Keratinocyte (primary cell): ENCODE measurements around the gene SNX13. TPM values are rescaled to one million over a fixed set of nuclear protein-coding genes. Genes with fewer than 3 reads are reported as not detected.
"Not testable (repeated sequence)": the region's sequence is repeated elsewhere in the genome, so short reads cannot be mapped to it uniquely, and the experiment has no call there.

Experiments used
- DNase-seq: peaks from one replicate; pipeline ENCODE4 v3.0.0-alpha.2; 2011; ENCODE audit warnings: low read depth, missing footprints, low spot score
- FAIRE-seq: peaks from 2 replicates; lab custom pipeline; 2011; peaks lifted over from hg19 to GRCh38; lab: Jason Lieb, UNC
- H2AFZ ChIP-seq: 2 replicates; pipeline ENCODE4 v1.6.0; 2012; ENCODE audit warnings: low read length, control low read depth, inconsistent platforms; ENCODE audit not compliant: control insufficient read depth
- H3K27ac ChIP-seq: 2 replicates; pipeline ENCODE4 v1.5.1; 2011; ENCODE audit warnings: low read length; ENCODE audit not compliant: control insufficient read depth, insufficient read depth
- H3K27me3 ChIP-seq: 3 replicates; pipeline ENCODE4 v1.6.0; 2011; ENCODE audit warnings: low read length; ENCODE audit not compliant: control insufficient read depth, insufficient read depth; ENCODE audit errors: extremely low read depth
- H3K36me3 ChIP-seq, 2 experiments: 2 replicates in 1 of 2; 3 replicates in 1 of 2; pipeline ENCODE4 v1.5.1; 2011; ENCODE audit warnings: low read length in 2 of 2, mild to moderate bottlenecking in 1 of 2; ENCODE audit not compliant: control insufficient read depth in 2 of 2, insufficient read depth in 2 of 2; ENCODE audit errors: extremely low read depth in 1 of 2
- H3K4me1 ChIP-seq: 3 replicates; pipeline ENCODE4 v1.5.1; 2011; ENCODE audit warnings: low read length; ENCODE audit not compliant: control insufficient read depth, insufficient read depth; ENCODE audit errors: extremely low read depth
- H3K4me2 ChIP-seq: 3 replicates; pipeline ENCODE4 v1.6.0; 2011; ENCODE audit warnings: low read depth, low read length; ENCODE audit not compliant: control insufficient read depth, insufficient read depth; ENCODE audit errors: extremely low read depth
- H3K4me3 ChIP-seq, 3 experiments: fragments of 200-600 bp in 1 of 3; sonication (generic) in 1 of 3; 2 replicates in 2 of 3; 3 replicates in 1 of 3; pipeline ENCODE4 v1.5.1; 2011 to 2016; ENCODE audit warnings: low read length in 3 of 3, mild to moderate bottlenecking in 3 of 3, control low read depth in 2 of 3, inconsistent platforms in 1 of 3, low read depth in 1 of 3, mixed read lengths in 1 of 3, mixed run types in 1 of 3, moderate library complexity in 1 of 3; ENCODE audit not compliant: control insufficient read depth in 2 of 3, insufficient read depth in 2 of 3; ENCODE audit errors: extremely low read depth in 1 of 3
- H3K79me2 ChIP-seq: 2 replicates; pipeline ENCODE4 v1.6.0; 2012; ENCODE audit warnings: low read length; ENCODE audit not compliant: control insufficient read depth, insufficient read depth
- H3K9ac ChIP-seq: 3 replicates; pipeline ENCODE4 v1.6.0; 2011; ENCODE audit warnings: low read length; ENCODE audit not compliant: control insufficient read depth, insufficient read depth; ENCODE audit errors: extremely low read depth
- H3K9me1 ChIP-seq: 3 replicates; pipeline ENCODE4 v1.6.0; 2011; ENCODE audit warnings: low read length; ENCODE audit not compliant: control insufficient read depth, insufficient read depth; ENCODE audit errors: extremely low read depth
- H3K9me3 ChIP-seq: 2 replicates; pipeline ENCODE4 v1.5.1; 2012; ENCODE audit warnings: low read depth, low read length; ENCODE audit not compliant: control insufficient read depth
- H4K20me1 ChIP-seq: 3 replicates; pipeline ENCODE4 v1.6.0; 2011; ENCODE audit warnings: low read length; ENCODE audit not compliant: control insufficient read depth, insufficient read depth; ENCODE audit errors: extremely low read depth
- EZH2 ChIP-seq: IDR thresholded peaks from one replicate; pipeline ENCODE4 v1.6.1; 2012; ENCODE audit warnings: inconsistent platforms, mild to moderate bottlenecking, low read length, moderate library complexity
- dilution Hi-C: fragments of 300-500 bp; cut with MboI; formaldehyde crosslinking; loops from one replicate; pipeline ENCODE4 v1.7.0; 2020; ENCODE audit warnings: low sequenced_read_pairs; ENCODE audit not compliant: extremely low pct_ligation_motif_present
- polyA plus RNA-seq, 5 experiments: library from polyadenylated mRNA; depleted of rRNA in 3 of 5; stranded (reverse) in 3 of 5; stranded (forward) in 1 of 5; unstranded in 1 of 5; fragments of >200 nt; gene quantifications; 1 replicate in 1 of 5; 2 replicates in 3 of 5; 3 replicates in 1 of 5; pipeline versions ENCODE4 v1.2.1 to v1.2.3, GENCODE V29; 2011 to 2012; ENCODE audit warnings: missing spikeins in 2 of 5, low read depth in 1 of 5, low replicate concordance in 1 of 5
- TF ChIP-seq, protein P1 (sequence below), 3 experiments: IDR thresholded peaks in 1 of 3; conservative IDR thresholded peaks in 1 of 3; optimal IDR thresholded peaks in 1 of 3; 2 replicates in 2 of 3; 3 replicates in 1 of 3; pipeline versions ENCODE3 to v1.5.1; 2011; ENCODE audit warnings: low read length in 3 of 3, mild to moderate bottlenecking in 3 of 3, moderate library complexity in 2 of 3, control low read depth in 1 of 3, inconsistent platforms in 1 of 3; ENCODE audit not compliant: insufficient read depth in 2 of 3; ENCODE audit errors: extremely low read depth in 1 of 3

Gene SNX13
- polyA plus RNA-seq, 1 donor (not counting 4 experiments of a cell fraction or from before 2014, with no cell fraction given): 22.6 TPM

DNA sequence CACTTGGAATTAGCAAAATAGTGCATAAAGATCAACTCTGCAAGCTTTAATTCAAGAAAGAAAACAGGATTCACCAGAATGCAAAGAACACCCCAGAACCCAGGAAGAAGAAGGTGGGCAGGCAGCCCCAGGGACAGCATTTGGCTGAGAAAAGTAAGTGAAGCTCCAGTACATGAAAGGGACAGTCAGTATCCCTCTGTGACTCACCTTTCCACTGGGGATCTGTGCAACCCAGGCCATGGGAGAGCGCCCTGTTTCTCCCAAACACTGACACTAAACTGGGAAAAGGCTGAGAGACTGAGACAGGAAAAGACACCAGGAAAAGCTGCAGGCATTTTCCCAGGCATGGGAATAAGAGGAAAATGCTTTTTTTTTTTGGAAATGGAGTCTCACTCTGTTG is 28.2 kb downstream of the SNX13 start:
- Histone ChIP-seq H3K4me2 (no peak overlapping the region), H3K9me3 (peaks cover 5% of the 10 kb centered on the region), H2AFZ (no peak overlapping the region), H3K4me1 (no peaks in the 10 kb centered on the region), H3K27me3 (no peaks in the 10 kb centered on the region), H3K4me3 (no peak overlapping the region), H3K9me1 (no peaks in the 10 kb centered on the region), H3K36me3 (no peaks in the 10 kb centered on the region), H3K27ac (no peak overlapping the region), H3K79me2 (peaks cover 61% of the 10 kb centered on the region), H4K20me1 (no peaks in the 10 kb centered on the region), H3K9ac (no peak overlapping the region)
- DNase-seq: no peak
- dilution Hi-C loops: no loop called here
- no peak for FAIRE-seq
- TF ChIP-seq EZH2: no peak
- TF ChIP-seq, protein P1, sequence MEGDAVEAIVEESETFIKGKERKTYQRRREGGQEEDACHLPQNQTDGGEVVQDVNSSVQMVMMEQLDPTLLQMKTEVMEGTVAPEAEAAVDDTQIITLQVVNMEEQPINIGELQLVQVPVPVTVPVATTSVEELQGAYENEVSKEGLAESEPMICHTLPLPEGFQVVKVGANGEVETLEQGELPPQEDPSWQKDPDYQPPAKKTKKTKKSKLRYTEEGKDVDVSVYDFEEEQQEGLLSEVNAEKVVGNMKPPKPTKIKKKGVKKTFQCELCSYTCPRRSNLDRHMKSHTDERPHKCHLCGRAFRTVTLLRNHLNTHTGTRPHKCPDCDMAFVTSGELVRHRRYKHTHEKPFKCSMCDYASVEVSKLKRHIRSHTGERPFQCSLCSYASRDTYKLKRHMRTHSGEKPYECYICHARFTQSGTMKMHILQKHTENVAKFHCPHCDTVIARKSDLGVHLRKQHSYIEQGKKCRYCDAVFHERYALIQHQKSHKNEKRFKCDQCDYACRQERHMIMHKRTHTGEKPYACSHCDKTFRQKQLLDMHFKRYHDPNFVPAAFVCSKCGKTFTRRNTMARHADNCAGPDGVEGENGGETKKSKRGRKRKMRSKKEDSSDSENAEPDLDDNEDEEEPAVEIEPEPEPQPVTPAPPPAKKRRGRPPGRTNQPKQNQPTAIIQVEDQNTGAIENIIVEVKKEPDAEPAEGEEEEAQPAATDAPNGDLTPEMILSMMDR (optimal IDR thresholded peaks at IDR 0.05 in 1 of 3, IDR thresholded peaks at IDR 0.05 in 1 of 3, conservative IDR thresholded peaks at IDR 0.05 in 1 of 3; ENCODE audit: extremely low read depth in 1 of 3, insufficient read depth in 2 of 3, low read length in 3 of 3): no peak

DNA sequence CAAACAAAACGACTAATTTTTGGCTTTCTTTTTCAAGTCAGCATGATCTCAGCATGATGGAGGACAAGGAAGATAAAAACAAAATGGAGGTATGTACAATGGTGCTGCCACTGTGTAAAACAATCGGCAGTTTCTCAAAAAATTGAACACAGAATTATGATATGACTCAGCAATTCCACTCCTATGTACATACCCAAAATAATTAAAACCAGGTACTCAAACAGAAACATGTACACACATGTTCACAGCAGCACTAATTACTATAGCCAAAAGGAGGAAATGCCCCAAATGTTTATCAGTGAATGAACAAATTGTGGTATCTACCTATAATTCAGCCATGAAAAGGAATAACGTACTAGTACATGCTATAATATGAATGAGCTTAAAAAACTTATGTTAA is 29.9 kb downstream of the SNX13 start:
- Histone ChIP-seq H3K4me1 (no peaks in the 10 kb centered on the region), H3K9me1 (no peaks in the 10 kb centered on the region), H3K27ac (no peak overlapping the region), H3K9me3 (peaks cover 5% of the 10 kb centered on the region), H3K4me3 (no peak overlapping the region), H3K27me3 (no peaks in the 10 kb centered on the region), H2AFZ (no peak overlapping the region), H3K4me2 (no peak overlapping the region), H3K79me2 (peaks cover 51% of the 10 kb centered on the region), H3K36me3 (no peaks in the 10 kb centered on the region), H4K20me1 (no peaks in the 10 kb centered on the region), H3K9ac (no peak overlapping the region)
- dilution Hi-C loops: no loop called here
- FAIRE-seq (no peak), DNase-seq (no peak)
- TF ChIP-seq EZH2: no peak
- TF ChIP-seq, protein P1 (optimal IDR thresholded peaks at IDR 0.05 in 1 of 3, IDR thresholded peaks at IDR 0.05 in 1 of 3, conservative IDR thresholded peaks at IDR 0.05 in 1 of 3; ENCODE audit: extremely low read depth in 1 of 3, insufficient read depth in 2 of 3, low read length in 3 of 3): no peak

DNA sequence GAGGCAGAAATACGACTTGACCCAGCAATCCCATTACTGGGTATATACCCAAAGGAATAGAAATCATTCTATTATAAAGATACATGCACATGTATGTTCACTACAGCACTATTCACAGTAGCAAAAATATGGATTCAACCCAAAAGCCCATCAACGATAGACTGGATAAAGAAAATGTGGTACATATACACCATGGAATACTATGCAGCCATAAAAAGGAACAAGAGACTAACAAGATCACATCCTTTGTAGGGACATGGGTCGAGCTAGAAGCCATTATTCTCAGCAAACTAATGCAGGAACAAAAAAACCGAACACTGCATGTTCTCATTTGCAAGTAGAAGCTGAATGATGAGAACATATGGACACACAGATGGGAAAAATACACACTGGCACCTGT is 31.0 kb downstream of the SNX13 start:
- dilution Hi-C loops, H3K4me2 ChIP-seq, DNase-seq, H3K9me1 ChIP-seq, H3K9me3 ChIP-seq, H3K4me1 ChIP-seq, H4K20me1 ChIP-seq, FAIRE-seq, H3K4me3 ChIP-seq, H3K27me3 ChIP-seq, H3K27ac ChIP-seq, H3K9ac ChIP-seq, H2AFZ ChIP-seq, H3K36me3 ChIP-seq: not testable (repeated sequence)
- H3K79me2 ChIP-seq: peaks cover 46% of the 10 kb centered on the region
